ENCODE measurements around the gene SLC66A1.
"Not testable (repeated sequence)": the region's sequence is repeated elsewhere in the genome, so short reads cannot be mapped to it uniquely, and the experiment has no call there.

SLC66A1 gene, protein sequence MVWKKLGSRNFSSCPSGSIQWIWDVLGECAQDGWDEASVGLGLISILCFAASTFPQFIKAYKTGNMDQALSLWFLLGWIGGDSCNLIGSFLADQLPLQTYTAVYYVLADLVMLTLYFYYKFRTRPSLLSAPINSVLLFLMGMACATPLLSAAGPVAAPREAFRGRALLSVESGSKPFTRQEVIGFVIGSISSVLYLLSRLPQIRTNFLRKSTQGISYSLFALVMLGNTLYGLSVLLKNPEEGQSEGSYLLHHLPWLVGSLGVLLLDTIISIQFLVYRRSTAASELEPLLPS

DNA sequence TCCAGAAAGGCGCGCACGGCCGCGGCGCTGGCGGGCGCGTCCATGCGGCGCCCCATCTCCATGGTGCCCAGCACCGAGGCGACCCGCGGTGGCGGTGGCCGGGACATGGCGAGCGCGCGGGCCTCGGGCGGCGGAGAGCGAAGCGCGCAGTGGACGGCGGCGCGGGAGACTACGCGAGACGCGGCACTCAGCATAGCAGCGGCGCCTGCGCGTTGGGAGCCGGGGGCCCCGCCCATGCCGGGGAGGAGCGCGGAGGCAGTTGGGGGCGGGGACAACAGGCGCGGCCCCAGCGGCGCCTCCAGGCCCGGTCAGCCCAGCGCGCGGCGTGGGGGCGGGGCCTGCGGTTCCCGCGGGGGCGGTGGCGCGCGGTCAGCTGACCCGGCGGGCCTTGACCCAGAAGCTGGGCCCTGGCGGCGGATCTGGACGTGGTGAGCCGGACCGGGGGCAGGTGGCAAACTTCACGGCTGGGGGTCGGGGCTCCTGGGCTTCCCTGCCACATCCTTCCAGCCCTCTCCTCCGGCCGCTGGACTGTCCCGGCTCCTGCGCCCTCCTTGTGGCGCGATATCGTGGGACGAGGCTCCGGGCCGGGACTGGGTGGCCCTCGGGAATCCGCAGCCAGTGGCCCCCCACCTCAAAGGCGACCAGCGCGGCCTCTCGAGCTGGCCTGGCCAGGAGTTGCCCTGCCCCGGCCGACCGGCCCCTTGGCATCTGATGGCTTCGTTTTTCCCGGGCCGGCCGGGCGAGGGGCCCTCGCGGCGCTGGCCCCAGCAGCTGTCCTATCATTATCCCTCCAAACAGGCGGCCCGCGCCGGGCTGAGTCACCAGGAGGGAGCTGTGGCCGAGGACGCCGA, at the start of gene SLC66A1, which contains the start of gene AKR7A2:
Gene SLC66A1 (plus strand): TSS at position 396 of the 851 bp plus-strand sequence. CDS start 5,352 bp downstream, outside the sequence.
Gene AKR7A2 (minus strand): TSS at position 214 of the 851 bp plus-strand sequence. CDS start 20 bp downstream, at position 194.
- DNase-seq: peak; percentile 89 to 93

DNA sequence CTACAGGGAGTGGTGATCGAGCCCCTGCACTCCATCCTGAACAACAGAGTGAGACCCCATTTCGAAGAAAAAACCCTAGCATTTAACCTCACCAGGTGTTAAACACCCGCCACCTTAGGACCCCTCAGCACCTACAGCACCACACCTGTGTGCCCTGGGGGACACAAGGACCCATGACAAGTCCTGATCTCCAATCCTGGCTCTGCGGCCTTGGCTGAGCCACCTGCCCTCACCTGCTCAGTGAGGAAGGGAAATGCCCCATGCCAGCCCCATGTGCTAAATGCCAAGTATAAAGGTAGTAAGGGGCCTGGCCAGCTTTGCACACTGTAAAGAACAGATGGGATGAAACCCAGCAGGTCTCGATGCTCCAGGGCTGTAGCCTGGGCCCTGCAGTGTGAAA, 49.4 kb upstream of the SLC66A1 start:
- no peak for DNase-seq

DNA sequence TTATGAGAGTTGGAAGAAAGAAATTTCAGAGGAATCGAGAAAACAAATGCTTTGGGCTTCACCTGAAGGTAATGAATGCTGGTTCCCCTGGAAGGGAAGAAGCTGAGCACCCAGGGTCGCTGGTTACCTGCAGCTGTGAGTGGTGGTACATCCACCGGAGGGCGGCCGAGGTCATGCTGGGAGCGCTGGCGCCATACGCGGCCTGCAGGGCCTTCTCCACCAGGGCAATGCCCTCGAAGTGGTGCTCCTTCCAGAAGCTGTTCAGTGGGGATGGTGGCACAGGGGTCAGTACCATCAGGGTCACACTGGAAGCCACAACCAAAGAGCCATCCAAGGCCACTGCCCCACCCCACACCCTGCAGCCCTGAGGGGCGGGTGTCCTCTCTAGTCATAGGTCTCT, 43.7 kb upstream of the SLC66A1 start:
- no peak for DNase-seq

DNA sequence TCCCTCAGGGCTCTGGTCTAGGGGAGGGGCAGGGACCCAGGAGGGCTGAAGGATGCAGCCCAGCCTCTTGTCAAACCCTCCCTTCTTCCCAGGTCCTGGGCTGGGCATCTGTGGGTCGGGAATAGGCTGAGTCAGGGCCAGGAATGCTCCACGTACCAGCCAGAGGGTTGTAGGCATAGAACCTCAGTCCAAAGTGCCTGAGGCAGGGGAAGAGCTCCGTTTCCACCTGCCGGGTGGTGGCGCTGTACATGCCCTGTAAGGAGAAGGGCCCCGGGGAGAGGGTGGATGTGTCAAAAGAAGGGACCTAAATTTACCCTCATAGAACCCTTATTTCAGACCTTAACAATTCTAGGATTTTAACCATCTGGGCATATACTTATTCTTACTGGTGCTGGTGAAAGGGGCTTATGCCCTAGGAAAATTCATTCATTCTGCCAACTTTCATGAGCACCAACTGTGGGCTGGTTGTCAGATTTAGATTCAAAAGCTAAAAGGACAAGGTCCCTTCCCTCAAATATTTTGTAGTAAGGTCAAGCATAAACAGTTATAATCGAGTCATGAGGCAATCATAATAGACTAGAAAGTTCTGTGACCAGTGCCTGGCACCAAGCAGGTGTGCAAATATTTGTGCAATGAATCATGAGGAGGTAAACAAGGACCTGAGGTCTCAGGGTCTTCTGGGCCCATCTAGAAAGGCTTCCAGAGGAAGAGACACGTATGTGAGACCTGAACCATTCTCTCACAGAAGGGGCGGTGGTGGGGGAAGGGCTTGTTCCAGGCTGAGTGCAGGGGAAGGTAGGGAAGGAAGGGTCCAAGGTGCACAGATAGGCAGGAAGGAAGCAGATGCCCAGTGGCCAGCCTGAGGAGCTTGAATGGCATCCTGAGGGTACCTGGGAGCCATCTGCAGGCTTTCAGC, 42.4 kb upstream of the SLC66A1 start:
- DNase-seq: not testable (repeated sequence)

DNA sequence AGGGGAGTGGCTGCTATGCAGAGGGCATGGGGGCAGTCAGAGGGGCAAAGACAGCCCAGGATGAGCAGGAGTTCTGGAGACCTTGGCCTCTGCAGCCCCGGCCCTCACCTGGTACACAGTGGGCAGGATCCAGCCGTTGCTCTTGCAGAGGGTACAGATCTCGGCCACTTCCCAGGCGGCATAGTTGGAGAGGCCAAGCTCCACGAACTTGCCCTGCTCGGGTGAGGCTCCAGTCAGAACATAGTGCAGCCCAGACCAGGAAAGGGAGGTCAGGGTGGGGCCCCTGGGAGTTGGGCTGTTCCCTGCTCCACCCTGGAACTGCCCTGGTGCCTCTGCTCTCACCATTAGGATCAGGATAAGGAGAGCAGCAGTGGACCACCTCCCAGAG, 41.8 kb upstream of the SLC66A1 start:
- not testable (repeated sequence) for DNase-seq

DNA sequence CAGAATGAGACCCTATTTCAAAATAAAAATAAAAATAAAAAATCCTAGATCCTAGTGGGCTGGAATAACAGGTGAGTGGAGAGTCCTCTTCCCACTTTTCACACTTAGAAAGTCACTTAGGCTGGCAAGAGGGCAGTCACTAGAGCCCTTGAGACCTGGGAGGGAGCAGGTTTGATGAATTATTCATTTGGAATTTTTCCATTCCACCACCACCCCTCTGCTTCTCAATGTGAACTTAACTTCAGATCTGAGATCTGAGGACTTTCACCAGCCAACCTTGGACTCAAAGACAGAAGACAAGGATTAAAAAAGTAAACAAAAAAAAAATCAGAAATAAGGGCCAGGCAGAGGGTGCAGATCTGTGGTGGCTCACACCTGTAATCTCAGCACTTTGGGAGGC, 40.1 kb upstream of the SLC66A1 start:
- DNase-seq: no peak

DNA sequence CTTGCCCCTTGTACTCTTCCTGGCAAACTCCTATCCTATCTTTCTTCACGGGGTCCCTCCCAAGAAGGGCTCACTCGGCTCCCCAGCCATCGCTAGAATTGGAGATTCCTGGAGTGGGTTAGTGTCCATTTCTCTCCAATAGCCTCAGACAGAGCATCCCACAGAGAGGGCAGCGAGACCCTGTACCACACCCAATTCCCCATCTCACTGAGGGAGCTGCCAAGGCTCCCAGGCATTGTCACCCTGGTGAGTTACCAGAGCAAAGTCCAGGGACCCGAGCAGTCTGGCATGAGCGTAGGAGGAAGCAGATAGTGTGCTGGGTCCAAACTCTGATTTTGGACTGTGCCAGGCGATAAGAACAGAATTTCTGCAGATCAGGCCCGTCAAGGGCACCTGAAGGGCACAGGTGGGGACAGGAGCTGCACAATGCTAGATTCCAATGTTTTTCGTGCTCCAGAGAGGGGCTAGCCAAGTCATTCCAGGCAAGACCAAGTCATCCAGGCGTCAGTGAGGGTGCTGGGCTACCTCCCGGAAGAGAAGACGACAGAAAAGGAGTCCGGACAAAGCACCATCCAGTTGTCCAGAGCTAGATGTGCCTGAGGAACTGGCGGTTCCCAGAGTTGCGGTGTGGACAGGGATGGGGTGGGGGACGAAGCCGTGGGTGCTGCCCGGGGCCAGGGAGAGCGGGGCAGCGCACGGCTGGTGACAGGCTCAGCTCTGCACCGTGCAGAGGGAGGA, 38.9 kb upstream of the SLC66A1 start:
- no peak for DNase-seq

DNA sequence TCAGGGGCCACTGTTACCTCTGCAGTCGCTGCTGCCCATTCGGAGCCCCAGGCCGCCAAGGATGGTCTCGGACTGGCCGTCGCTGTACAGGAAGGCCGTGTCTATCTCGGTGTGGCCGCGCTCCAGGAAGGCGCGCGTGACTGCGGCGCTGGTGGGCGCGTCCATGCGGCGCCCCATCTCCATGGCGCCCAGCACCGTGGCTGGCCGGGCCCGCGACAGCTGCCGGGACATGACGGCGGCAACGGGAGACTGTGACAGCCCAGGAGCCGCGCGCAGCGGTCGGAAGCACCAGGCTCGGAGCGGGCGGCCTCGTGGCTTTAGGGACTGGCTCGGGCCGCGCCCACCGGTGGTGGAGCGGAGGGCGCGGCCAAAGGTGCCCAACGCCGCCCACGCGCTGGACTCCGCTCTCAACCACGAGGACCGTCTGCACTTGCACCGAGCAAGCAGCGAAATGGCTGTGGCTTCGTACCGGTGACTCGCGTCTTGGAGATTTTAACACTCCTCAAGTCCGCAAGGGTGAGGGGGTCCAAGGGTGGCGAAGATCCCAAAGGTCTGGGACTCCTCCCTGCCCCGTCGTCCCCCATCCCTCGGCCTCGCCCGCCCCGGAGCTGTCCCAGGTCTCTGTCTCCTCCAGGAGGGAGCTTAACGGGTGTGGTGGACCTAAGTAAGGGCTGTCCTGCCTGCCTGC, 38.1 kb upstream of the SLC66A1 start:
- DNase-seq: not testable (repeated sequence)

DNA sequence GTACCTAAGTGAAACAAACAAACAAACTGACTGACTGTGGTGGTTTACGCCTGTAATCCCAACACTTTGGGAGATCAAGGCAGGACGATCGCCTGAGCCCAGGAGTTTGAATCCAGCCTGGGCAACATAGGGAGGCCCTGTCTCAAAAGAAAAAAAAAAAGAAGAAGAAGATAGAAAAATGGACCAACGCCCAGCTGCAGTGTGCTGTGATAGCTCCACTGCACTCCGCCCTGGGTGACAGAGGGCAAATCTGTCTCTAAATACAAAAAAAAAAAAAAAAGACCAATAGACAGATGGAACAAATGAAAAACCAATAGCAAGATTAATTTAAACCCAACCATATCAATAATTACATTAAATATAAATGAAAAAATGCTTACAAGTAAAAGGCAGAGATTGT, 37.5 kb upstream of the SLC66A1 start:
- DNase-seq: no peak

DNA sequence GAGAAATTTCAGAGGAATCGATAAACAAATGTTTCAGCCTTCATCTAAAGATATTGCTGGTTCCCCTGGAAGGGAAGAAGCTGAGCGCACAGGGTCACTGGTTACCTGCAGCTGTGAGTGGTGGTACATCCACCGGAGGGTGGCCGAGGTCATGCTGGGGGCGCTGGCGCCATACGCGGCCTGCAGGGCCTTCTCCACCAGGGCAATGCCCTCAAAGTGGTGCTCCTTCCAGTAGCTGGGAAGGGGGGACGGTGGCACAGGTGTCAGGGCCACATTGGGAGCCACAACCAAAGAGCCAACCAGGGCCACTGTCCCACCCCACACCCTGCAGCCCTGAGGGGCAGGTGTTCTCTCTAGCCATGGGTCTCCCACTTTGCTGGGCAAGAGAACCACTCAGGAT, 28.2 kb upstream of the SLC66A1 start:
- DNase-seq: no peak

DNA sequence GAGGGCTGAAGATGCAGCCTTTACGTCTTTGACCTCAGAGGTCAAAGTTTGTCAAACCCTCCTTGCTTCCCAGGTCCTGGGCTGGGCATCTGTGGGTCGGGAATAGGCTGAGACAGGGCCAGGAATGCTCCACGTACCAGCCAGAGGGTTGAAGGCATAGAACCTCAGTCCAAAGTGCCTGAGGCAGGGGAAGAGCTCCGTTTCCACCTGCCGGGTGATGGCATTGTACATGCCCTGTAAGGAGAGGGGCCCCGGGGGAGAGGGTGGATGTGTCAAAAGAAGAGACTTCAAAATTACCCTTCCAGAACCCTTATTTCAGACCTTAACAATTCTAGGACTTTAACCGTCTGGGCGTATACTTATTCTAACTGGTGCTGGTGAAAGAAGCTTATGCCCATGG, 27.2 kb upstream of the SLC66A1 start:
- no peak for DNase-seq

DNA sequence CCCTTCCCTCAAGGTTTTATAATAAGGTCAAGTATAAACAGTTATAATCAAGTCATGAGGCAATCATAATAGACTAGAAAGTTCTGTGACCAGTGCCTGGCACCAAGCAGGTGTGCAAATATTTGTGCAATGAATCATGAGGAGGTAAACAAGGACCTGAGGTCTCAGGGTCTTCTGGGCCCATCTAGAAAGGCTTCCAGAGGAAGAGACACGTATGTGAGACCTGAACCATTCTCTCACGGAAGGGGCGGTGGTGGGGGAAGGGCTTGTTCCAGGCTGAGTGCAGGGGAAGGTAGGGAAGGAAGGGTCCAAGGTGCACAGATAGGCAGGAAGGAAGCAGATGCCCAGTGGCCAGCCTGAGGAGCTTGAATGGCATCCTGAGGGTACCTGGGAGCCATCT, 26.8 kb upstream of the SLC66A1 start:
- not testable (repeated sequence) for DNase-seq

DNA sequence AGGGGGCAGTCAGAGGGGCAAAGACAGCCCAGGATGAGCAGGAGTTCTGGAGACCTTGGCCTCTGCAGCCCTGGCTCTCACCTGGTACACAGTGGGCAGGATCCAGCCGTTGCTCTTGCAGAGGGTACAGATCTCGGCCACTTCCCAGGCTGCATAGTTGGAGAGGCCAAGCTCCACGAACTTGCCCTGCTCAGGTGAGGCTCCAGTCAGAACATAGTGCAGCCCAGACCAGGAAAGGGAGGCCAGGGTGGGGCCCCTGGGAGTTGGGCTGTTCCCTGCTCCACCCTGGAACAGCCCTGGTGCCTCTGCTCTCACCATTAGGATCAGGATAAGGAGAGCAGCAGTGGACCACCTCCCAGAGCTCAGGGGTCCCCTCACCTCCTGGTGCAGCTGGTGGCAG, 26.3 kb upstream of the SLC66A1 start:
- DNase-seq: not testable (repeated sequence)

DNA sequence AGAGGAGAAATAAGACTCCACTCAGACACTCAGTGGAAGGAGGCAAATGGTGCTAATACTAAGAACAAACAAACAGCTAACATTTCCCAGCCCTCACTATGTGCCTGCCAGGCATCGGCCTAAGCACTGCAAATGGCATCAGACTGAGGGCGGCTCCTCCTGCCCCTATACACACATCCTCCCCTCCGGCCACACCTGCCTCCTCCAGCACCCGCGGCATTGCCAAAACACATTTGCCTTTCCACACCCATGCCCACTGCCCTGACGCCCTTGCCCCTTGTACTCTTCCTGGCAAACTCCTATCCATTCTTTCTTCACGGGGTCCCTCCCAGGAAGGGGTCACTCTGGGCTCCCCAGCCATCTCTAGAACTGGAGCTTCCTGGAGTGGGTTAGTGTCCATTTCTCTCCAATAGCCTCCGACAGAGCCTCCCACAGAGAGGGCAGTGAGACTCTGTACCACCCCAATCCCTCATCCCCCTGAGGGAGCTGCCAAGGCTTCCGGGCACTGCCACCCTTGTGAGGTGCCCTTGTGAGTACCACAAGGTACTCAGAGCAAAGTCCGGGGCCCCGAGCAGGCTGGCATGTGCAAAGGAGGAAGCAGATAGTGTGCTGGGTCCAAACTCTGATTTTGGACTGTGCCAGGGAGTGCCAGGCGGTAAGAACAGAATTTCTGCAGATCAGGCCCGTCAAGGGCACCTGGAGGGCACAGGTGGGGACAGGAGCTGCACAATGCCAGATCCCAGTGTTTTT, 24.5 kb upstream of the SLC66A1 start:
- no peak for DNase-seq

DNA sequence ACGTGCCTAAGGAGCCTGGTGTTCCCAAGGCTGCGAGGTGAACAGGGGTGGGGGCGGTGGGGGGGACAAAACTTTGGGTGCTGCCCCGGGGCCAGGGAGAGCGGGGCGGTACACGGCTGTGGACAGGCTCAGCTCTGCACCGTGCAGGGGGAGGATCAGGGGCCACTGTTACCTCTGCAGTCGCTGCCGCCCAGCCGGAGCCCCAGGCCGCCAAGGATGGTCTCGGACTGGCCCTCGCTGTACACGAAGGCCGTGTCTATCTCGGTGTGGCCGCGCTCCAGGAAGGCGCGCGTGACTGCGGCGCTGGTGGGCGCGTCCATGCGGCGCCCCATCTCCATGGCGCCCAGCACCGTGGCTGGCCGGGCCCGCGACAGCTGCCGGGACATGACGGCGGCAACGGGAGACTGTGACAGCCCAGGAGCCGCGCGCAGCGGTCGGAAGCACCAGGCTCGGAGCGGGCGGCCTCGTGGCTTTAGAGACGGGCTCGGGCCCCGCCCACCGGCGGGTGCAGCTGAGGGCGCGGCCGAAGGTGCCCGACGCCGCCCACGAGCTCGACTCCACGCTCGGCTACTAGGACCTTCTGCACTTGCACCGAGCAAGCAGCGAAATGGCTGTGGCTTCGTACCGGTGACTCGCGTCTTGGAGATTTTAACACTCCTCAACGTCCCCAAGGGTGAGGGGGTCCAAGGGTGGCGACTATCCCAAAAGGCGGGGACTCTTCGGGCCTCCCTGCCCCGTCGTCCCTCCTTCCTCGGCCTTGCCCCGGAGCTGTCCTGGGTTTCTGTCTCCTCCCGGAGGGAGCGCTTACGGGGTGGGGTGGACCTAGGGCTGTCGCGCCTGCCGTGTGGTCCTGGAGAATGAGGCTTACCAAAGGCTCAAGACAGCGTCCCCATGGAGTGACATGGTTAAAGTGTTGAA, 23.5 kb upstream of the SLC66A1 start, which contains the start of gene AKR7A3:
Gene AKR7A3 (minus strand): TSS at position 447 of the 918 bp plus-strand sequence. CDS start 61 bp downstream, at position 386.
- peak; percentile 52 to 54 for DNase-seq

DNA sequence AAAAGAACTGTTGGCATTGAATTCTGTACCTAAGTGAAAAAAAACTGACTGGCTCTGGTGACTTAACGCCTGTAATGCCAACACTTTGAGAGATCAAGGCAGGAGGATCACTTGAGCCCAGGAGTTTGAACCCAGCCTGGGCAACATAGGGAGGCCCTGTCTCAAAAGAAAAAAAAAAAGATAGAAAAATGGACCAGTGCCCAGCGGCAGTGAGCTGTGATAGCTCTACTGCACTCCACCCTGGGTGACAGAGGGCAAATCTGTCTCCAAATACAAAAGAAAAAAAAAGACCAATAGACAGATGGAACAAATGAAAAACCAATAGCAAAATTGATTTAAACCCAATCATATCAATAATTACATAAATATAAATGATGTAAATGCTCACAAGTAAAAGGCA, 22.9 kb upstream of the SLC66A1 start:
- DNase-seq: no peak

DNA sequence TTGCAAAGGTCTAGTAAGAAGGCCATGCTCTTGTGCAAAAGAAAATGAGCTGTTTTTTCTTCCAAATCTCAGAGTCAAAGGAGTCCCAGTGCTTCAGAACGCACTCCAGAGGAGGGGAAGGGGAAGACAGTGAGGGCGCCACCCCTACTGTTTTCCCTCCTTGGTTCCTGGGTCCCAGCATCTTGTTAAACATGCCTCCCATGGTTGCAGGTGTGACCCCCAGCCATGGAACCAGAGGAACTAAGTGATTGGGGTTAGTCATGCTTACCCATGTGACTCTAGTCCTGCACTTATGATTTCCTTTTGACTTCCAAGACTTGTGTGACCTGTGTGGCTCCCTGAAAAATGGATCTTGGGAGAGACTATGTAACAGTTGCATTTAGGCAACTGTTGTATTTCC, 17.5 kb upstream of the SLC66A1 start:
- no peak for DNase-seq

DNA sequence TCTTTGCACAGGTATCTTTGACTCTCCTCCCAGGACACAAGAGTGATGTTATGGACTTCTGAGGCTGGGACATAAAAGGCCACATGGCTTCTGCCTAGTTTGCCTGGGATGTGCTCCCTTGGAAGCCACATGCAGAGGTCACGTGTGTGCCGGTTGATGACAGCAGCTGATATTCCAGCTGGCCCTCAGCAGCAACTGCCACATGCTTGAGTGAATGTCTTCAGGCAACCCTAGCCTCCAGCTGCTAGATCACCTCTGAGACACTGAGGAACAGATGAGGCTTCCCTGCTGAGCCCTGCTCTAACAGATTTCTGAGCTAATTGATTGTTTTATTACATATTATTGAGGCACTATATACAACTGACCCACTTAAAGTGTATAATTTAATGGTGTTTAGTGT, 11.9 kb upstream of the SLC66A1 start:
- no peak for DNase-seq

DNA sequence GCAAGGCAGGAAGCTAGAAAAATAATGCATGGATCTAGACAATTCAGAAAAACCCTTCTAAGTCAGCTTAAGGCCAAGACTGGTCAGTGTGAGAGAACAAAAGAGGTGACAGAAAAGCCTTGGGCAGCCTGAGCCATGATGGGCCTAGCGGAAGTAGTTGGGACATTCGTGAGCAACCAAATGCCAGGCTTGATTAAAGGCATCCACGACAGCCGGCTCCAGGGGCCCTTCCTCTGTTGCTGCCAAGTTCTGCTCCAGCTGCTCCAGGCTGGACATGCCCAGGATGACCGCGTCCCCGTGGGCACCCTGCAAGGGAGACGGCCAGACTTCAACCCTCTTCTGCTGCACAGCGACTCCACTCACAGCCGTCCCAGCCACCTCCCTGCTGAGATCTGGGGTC, 8.0 kb upstream of the SLC66A1 start:
- not testable (repeated sequence) for DNase-seq

DNA sequence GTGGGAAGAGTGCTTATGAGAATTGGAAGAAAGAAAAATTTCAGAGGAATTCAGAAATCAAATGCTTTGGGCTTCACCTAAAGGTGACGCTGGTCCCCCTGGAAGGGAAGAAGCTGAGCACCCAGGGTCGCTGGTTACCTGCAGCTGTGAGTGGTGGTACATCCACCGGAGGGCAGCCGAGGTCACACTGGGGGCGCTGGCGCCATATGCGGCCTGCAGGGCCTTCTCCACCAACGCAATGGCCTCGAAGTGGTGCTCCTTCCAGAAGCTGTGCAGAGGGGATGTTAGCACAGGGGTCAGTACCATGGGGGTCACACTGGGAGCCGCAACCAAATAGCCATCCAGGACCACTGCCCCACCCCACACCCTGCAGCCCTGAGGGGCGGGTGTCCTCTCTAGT, 6.2 kb upstream of the SLC66A1 start:
- DNase-seq: no peak
